ENCODE measurements around the gene NBPF12.
"Not testable (repeated sequence)": the region's sequence is repeated elsewhere in the genome, so short reads cannot be mapped to it uniquely, and the experiment has no call there.

DNA sequence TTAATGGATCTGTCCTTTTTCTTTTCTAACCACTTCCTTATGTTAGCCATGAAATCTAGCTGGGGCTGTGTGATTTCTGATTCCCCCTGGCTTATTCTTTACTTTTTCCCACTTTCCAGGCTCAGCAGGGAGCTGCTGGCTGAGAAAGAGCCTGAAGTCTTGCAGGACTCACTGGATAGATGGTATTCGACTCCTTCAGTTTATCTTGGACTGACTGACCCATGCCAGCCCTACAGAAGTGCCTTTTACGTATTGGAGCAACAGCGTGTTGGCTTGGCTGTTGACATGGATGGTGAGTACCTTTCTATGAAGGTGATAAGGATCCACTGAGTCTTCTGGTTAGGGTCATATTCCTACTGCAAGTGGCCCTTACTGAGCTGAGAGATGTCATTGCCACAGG lies 51.3 kb downstream of the NBPF12 start:
- TF ChIP-seq EZH2 (IDR thresholded peaks at IDR 0.05; ENCODE audit: insufficient read depth, poor library complexity, severe bottlenecking); EZH2phosphoT487 (IDR thresholded peaks at IDR 0.05; ENCODE audit: insufficient read depth, low read depth): not testable (repeated sequence)
